Natural killer cell (primary cell): ENCODE results near the gene PCDHGB3. TPM values are rescaled to one million over a fixed set of nuclear protein-coding genes. Genes with fewer than 3 reads are reported as not detected.
A peak's percentile ranks its signal among the peaks of the same experiment; 100 is the strongest.

Experiments
- ATAC-seq, 3 donors: fragments of 150-1000 bp in 2 of 3; fragments of 200-7000 bp in 1 of 3; cut with Tn5 transposase; 1 replicate in 1 of 3; 2 replicates in 2 of 3; pipeline ENCODE4 v1.10.0; 2021; ENCODE audit warnings: mild to moderate bottlenecking in 2 of 3, moderate library complexity in 2 of 3
- DNase-seq, 2 donors: peaks; one replicate each; pipeline versions ENCODE4 v3.0.0 to v3.0.0-alpha.2; 2013 to 2021; ENCODE audit warnings: mixed read lengths in 1 of 2
- H3K27ac ChIP-seq: one replicate; pipeline ENCODE4 v1.5.1; 2013; ENCODE audit warnings: mild to moderate bottlenecking, low read length
- H3K27me3 ChIP-seq: one replicate; pipeline ENCODE4 v1.6.1; 2013; ENCODE audit warnings: low read length; ENCODE audit not compliant: control insufficient read depth, insufficient read depth
- H3K36me3 ChIP-seq: one replicate; pipeline ENCODE4 v1.6.1; 2013; ENCODE audit warnings: low read length; ENCODE audit not compliant: control insufficient read depth, insufficient read depth
- H3K4me1 ChIP-seq: one replicate; pipeline ENCODE4 v1.6.1; 2013; ENCODE audit warnings: low read length; ENCODE audit not compliant: control insufficient read depth, insufficient read depth
- H3K4me3 ChIP-seq: one replicate; pipeline ENCODE4 v1.5.1; 2013; ENCODE audit warnings: low read length
- H3K9me3 ChIP-seq: one replicate; pipeline ENCODE4 v1.6.1; 2013; ENCODE audit warnings: low read length; ENCODE audit not compliant: control insufficient read depth, insufficient read depth
- H3K27ac Mint-ChIP-seq, 2 donors: one replicate each; pipeline ENCODE4 v1.8.0; 2022; ENCODE audit warnings: mild to moderate bottlenecking in 2 of 2, mixed read lengths in 2 of 2, moderate library complexity in 1 of 2
- H3K27me3 Mint-ChIP-seq, 2 donors: one replicate each; pipeline ENCODE4 v1.8.0; 2022; ENCODE audit warnings: low read depth in 2 of 2, mixed read lengths in 2 of 2
- H3K36me3 Mint-ChIP-seq: one replicate; pipeline ENCODE4 v1.8.0; 2022; ENCODE audit warnings: mixed read lengths
- H3K4me1 Mint-ChIP-seq, 2 donors: one replicate each; pipeline ENCODE4 v1.8.0; 2022; ENCODE audit warnings: mixed read lengths in 2 of 2
- H3K4me3 Mint-ChIP-seq: one replicate; pipeline ENCODE4 v1.8.0; 2022; ENCODE audit warnings: mild to moderate bottlenecking, moderate library complexity, mixed read lengths
- H3K9me3 Mint-ChIP-seq, 2 donors: one replicate each; pipeline ENCODE4 v1.8.0; 2022; ENCODE audit warnings: mixed read lengths in 2 of 2
- CTCF ChIP-seq: fragments of 200-600 bp; IDR thresholded peaks from one replicate; pipeline ENCODE4 v1.8.0; 2022; ENCODE audit warnings: antibody characterized with exemption
- WGBS: methylation state at CpG from one replicate; pipeline ENCODE4 v1.1.7; 2013; ENCODE audit warnings: missing lambda C conversion rate; ENCODE audit not compliant: insufficient coverage; 5-methylcytosine and 5-hydroxymethylcytosine counted together
- intact Hi-C: fragments of 100-400 bp; cut with micrococcal nuclease; formaldehyde crosslinking; loops from one replicate; pipeline ENCODE4 v1.14.2; 2022
- total RNA-seq, 4 donors: library from RNA; stranded (reverse); fragments of 120-200 nt in 1 of 4; gene quantifications; one replicate each; pipeline versions ENCODE4 v1.2.3 to v1.2.4, GENCODE V29; 2013 to 2022

The PCDHGB3 gene
- total RNA-seq, 3 donors from 2014 or later (not counting 1 experiment from before 2014, with no cell fraction given), result 0.52 to 0.68 TPM; not detected in 1

- Mint-ChIP-seq H3K27ac (peak overlapping the region; percentile 70 to 82), H3K9me3 (peaks cover 2 to 7% of the 10 kb centered on the region in 2 donors), H3K27me3 (peaks cover 47 to 52% of the 10 kb centered on the region in 2 donors), H3K4me1 (peaks cover 34 to 49% of the 10 kb centered on the region in 2 donors), H3K36me3 (peaks cover 31% of the 10 kb centered on the region), H3K4me3 (no peak overlapping the region)
- H3K36me3 ChIP-seq, result no peaks in the 10 kb centered on the region
- no peak for ATAC-seq
- WGBS, result 39% methylated on average over 64 of the region's 64 CpGs
- H3K4me1 ChIP-seq, result peaks cover 20% of the 10 kb centered on the region
- H3K27me3 ChIP-seq, result peaks cover 62% of the 10 kb centered on the region
- peaks cover 24% of the 10 kb centered on the region for H3K9me3 ChIP-seq
- TF ChIP-seq CTCF, result no peak
- intact Hi-C loops, result loop anchor here (5.0 kb wide), 1 partner anchor 103 kb away; no protein-coding TSS in a partner anchor
- no peak overlapping the region for H3K4me3 ChIP-seq
- no peak for DNase-seq
- no peak overlapping the region for H3K27ac ChIP-seq
Observed at GRCh38 chr5:141409598-141410306, 39.7 kb downstream of the PCDHGB3 start.

DNA sequence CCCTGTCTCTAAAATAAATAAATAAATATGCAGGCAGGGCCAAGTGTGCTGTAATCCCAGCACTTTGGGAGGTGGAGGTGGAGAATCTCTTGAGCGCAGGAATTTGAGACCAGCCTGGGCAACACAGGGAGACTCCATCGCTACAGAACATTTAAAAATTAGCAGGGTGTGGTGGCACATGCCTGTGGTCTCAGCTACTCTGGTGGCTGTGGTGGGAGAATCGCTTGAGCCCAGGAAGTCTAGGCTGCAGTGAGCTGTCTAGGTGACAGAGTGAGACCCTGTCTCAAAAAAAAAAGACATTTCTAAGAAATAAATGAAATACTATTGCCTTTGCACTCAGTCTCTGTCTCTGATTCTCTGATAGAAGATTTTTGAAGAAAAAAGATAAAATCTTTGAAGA lies 41.5 kb downstream of the PCDHGB3 start:
- Mint-ChIP-seq H3K27me3 (peaks cover 50 to 59% of the 10 kb centered on the region in 2 donors), H3K4me3 (peak overlapping the region; percentile 67), H3K9me3 (peaks cover 2 to 7% of the 10 kb centered on the region in 2 donors), H3K27ac (peak overlapping the region in 1 of 2 donors; percentile 82), H3K36me3 (peaks cover 31% of the 10 kb centered on the region), H3K4me1 (peaks cover 34 to 54% of the 10 kb centered on the region in 2 donors)
- Histone ChIP-seq H3K27me3 (peaks cover 65% of the 10 kb centered on the region), H3K4me1 (peaks cover 24% of the 10 kb centered on the region), H3K4me3 (no peak overlapping the region), H3K36me3 (no peaks in the 10 kb centered on the region), H3K27ac (peak overlapping the region; percentile 22), H3K9me3 (peaks cover 21% of the 10 kb centered on the region)
- WGBS, result 49% methylated on average over 3 of the region's 3 CpGs
- DNase-seq, result no peak
- TF ChIP-seq CTCF, result no peak
- intact Hi-C loops, result loop anchor here (5.0 kb wide), 1 partner anchor 101 kb away; no protein-coding TSS in a partner anchor
- ATAC-seq, result peak; percentile 46 to 67 (median 67)

DNA sequence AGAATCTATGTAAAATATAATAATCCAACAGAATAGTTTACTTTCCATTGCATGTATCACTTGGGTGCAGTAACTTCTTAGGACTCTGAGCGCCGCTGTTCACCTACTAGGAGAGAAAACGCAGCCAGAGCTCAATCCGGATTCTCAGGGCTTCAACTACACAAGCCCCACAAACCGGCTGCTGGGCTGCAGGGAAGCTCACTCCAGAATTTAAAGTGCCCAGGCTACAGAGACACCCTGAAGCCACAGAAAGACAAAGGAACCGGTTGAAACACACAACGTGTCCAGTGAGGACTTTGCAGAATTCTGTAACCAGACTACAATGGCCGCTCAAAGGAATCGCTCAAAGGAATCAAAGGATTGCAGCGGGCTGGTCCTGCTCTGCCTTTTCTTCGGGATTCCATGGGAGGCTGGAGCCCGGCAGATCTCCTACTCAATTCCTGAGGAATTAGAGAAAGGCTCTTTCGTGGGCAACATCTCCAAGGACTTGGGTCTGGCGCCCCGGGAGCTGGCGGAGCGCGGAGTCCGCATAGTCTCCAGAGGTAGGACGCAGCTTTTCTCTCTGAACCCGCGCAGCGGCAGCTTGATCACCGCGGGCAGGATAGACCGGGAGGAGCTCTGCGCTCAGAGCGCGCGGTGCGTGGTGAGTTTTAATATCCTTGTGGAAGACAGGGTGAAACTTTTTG lies 43.0 kb downstream of the PCDHGB3 start, which contains the start of gene PCDHGA10:
Gene PCDHGA10, plus strand, starts transcription at position 134 of the 686 bp plus-strand sequence. Its CDS starts 189 bp downstream, at position 323.
- peaks cover 21% of the 10 kb centered on the region for H3K9me3 ChIP-seq
- peaks cover 68% of the 10 kb centered on the region for H3K27me3 ChIP-seq
- peak; percentile 63 for TF ChIP-seq CTCF
- H3K4me1 Mint-ChIP-seq, result peaks cover 35 to 54% of the 10 kb centered on the region in 2 donors
- peak within 1 kb of the TSS; percentile 22 for H3K4me3 ChIP-seq
- ATAC-seq (peak; percentile 63 to 67 (median 65)), DNase-seq (peak in 1 of 2 donors; percentile 73)
- no peaks in the 10 kb centered on the region for H3K36me3 ChIP-seq
- H3K4me3 Mint-ChIP-seq, result peak within 1 kb of the TSS; percentile 93
- WGBS, result 20% methylated on average over 31 of the region's 31 CpGs
- peaks cover 36% of the 10 kb centered on the region for H3K36me3 Mint-ChIP-seq
- H3K27ac ChIP-seq, result peak within 1 kb of the TSS; percentile 22
- H3K27me3 Mint-ChIP-seq, result peaks cover 52 to 60% of the 10 kb centered on the region in 2 donors
- peak within 1 kb of the TSS; percentile 61 to 82 for H3K27ac Mint-ChIP-seq
- intact Hi-C loops, result loop anchor here (2.0 to 5.0 kb wide), 2 partner anchors 99 to 152 kb away; no protein-coding TSS in a partner anchor
- H3K4me1 ChIP-seq, result peaks cover 27% of the 10 kb centered on the region
- peaks cover 2 to 9% of the 10 kb centered on the region in 2 donors for H3K9me3 Mint-ChIP-seq
